H1 (cell line): ENCODE results near the gene SH3BP2. TPM values are rescaled to one million over a fixed set of nuclear protein-coding genes. Genes with fewer than 3 reads are reported as not detected.

ENCODE experiments used
- ASH2L ChIP-seq: fragments of 200-600, 300-600 bp; sonication (generic); IDR thresholded peaks from one replicate; pipeline ENCODE4 v1.7.1; 2017; ENCODE audit warnings: low read length
- BRCA1 ChIP-seq: IDR thresholded peaks from 2 replicates; pipeline ENCODE4 v1.6.1; 2012; ENCODE audit warnings: low read depth, low read length, improper control_type of control experiment
- JUND ChIP-seq: IDR thresholded peaks from 2 replicates; pipeline ENCODE4 v1.6.1; 2011; ENCODE audit warnings: mild to moderate bottlenecking, improper control_type of control experiment, low read length
- polyA plus RNA-seq, 7 experiments: library from polyadenylated mRNA; depleted of rRNA in 3 of 7; stranded (reverse) in 5 of 7; unstranded in 2 of 7; fragments of >200 nt in 5 of 7; fragments of 200-250 nt in 2 of 7; gene quantifications; 1 replicate in 5 of 7; 2 replicates in 1 of 7; 4 replicates in 1 of 7; pipeline versions ENCODE4 v1.2.1 to v1.2.3, GENCODE V29; 2011 to 2013; ENCODE audit warnings: missing spikeins in 2 of 7, mixed read lengths in 2 of 7
- total RNA-seq: library from RNA; stranded (reverse); fragmentation: NEBNext Ultra II Directional; extraction: Animal tissue kit (Norgen Biotek cat#: 25700); gene quantifications from 2 replicates; pipeline ENCODE4 v1.2.1, GENCODE V29; 2021
- TF ChIP-seq, protein P1 (sequence below): fragments of 300-600 bp; sonication (generic); IDR thresholded peaks from 2 replicates; pipeline ENCODE4 v1.7.1; 2012; ENCODE audit warnings: low read length, moderate library complexity, mild to moderate bottlenecking, inconsistent platforms; ENCODE audit not compliant: insufficient replicate concordance

Gene SH3BP2
- total and polyA plus RNA-seq, 2 of the 8 experiments (the other 6 are each of a cell fraction or from before 2014, with no cell fraction given): 27.4 to 31.4 TPM

DNA sequence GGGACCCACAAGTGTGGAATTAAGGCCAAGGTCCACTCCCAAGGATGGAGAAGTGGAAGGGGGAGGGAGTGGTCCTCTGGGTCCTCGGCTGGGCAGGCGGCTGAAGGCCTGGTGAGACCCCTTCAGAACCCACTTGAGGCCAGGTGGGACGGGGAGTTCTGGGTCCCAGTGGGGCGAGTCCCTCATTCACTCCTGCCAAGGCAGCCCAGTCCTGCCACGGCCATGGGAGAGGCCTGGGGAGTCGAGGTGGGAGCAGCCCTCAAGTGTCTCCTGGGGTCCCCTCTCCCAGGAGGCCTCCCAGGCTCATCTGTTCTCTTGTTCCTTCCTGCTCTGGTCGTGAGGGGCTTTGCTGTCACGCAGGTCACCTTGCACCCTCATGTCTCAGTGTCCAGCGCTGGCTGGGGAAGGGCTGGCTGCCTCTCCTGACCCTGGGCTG, 6.1 kb upstream of the SH3BP2 start (continued):
- TF ChIP-seq ASH2L (no peak), BRCA1 (no peak), JUND (no peak)
- TF ChIP-seq, protein P1, sequence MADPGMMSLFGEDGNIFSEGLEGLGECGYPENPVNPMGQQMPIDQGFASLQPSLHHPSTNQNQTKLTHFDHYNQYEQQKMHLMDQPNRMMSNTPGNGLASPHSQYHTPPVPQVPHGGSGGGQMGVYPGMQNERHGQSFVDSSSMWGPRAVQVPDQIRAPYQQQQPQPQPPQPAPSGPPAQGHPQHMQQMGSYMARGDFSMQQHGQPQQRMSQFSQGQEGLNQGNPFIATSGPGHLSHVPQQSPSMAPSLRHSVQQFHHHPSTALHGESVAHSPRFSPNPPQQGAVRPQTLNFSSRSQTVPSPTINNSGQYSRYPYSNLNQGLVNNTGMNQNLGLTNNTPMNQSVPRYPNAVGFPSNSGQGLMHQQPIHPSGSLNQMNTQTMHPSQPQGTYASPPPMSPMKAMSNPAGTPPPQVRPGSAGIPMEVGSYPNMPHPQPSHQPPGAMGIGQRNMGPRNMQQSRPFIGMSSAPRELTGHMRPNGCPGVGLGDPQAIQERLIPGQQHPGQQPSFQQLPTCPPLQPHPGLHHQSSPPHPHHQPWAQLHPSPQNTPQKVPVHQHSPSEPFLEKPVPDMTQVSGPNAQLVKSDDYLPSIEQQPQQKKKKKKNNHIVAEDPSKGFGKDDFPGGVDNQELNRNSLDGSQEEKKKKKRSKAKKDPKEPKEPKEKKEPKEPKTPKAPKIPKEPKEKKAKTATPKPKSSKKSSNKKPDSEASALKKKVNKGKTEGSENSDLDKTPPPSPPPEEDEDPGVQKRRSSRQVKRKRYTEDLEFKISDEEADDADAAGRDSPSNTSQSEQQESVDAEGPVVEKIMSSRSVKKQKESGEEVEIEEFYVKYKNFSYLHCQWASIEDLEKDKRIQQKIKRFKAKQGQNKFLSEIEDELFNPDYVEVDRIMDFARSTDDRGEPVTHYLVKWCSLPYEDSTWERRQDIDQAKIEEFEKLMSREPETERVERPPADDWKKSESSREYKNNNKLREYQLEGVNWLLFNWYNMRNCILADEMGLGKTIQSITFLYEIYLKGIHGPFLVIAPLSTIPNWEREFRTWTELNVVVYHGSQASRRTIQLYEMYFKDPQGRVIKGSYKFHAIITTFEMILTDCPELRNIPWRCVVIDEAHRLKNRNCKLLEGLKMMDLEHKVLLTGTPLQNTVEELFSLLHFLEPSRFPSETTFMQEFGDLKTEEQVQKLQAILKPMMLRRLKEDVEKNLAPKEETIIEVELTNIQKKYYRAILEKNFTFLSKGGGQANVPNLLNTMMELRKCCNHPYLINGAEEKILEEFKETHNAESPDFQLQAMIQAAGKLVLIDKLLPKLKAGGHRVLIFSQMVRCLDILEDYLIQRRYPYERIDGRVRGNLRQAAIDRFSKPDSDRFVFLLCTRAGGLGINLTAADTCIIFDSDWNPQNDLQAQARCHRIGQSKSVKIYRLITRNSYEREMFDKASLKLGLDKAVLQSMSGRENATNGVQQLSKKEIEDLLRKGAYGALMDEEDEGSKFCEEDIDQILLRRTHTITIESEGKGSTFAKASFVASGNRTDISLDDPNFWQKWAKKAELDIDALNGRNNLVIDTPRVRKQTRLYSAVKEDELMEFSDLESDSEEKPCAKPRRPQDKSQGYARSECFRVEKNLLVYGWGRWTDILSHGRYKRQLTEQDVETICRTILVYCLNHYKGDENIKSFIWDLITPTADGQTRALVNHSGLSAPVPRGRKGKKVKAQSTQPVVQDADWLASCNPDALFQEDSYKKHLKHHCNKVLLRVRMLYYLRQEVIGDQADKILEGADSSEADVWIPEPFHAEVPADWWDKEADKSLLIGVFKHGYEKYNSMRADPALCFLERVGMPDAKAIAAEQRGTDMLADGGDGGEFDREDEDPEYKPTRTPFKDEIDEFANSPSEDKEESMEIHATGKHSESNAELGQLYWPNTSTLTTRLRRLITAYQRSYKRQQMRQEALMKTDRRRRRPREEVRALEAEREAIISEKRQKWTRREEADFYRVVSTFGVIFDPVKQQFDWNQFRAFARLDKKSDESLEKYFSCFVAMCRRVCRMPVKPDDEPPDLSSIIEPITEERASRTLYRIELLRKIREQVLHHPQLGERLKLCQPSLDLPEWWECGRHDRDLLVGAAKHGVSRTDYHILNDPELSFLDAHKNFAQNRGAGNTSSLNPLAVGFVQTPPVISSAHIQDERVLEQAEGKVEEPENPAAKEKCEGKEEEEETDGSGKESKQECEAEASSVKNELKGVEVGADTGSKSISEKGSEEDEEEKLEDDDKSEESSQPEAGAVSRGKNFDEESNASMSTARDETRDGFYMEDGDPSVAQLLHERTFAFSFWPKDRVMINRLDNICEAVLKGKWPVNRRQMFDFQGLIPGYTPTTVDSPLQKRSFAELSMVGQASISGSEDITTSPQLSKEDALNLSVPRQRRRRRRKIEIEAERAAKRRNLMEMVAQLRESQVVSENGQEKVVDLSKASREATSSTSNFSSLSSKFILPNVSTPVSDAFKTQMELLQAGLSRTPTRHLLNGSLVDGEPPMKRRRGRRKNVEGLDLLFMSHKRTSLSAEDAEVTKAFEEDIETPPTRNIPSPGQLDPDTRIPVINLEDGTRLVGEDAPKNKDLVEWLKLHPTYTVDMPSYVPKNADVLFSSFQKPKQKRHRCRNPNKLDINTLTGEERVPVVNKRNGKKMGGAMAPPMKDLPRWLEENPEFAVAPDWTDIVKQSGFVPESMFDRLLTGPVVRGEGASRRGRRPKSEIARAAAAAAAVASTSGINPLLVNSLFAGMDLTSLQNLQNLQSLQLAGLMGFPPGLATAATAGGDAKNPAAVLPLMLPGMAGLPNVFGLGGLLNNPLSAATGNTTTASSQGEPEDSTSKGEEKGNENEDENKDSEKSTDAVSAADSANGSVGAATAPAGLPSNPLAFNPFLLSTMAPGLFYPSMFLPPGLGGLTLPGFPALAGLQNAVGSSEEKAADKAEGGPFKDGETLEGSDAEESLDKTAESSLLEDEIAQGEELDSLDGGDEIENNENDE: no peak
